CD14-positive monocyte (primary cell): ENCODE results near the gene TOLLIP. TPM values are rescaled to one million over a fixed set of nuclear protein-coding genes. Genes with fewer than 3 reads are reported as not detected.

ENCODE experiments used
- DNase-seq, 3 donors: peaks; one replicate each; pipeline ENCODE4 v3.0.0-alpha.2; 2011 to 2022
- H2AFZ ChIP-seq: 2 replicates; pipeline ENCODE4 v1.6.0; 2012; ENCODE audit warnings: mild to moderate bottlenecking, low read depth, low read length, inconsistent platforms; ENCODE audit not compliant: insufficient read depth, poor library complexity, severe bottlenecking
- H3K27ac ChIP-seq, 2 donors: 1 replicate in 1 of 2; 2 replicates in 1 of 2; pipeline ENCODE4 v1.5.1; 2012 to 2013; ENCODE audit warnings: low read length in 2 of 2, control low read depth in 1 of 2, inconsistent platforms in 1 of 2, low read depth in 1 of 2, mild to moderate bottlenecking in 1 of 2
- H3K27me3 ChIP-seq, 2 donors: one replicate each; pipeline versions ENCODE4 v1.6.0 to v1.6.1; 2011 to 2013; ENCODE audit warnings: low read length in 2 of 2; ENCODE audit not compliant: control insufficient read depth in 2 of 2, insufficient read depth in 2 of 2
- H3K36me3 ChIP-seq, 2 donors: replicated peaks in 1 of 2; 1 replicate in 1 of 2; 2 replicates in 1 of 2; pipeline versions ENCODE4 v1.5.1 to v1.6.1; 2012 to 2013; ENCODE audit warnings: low read length in 2 of 2, control low read depth in 1 of 2, inconsistent platforms in 1 of 2, mild to moderate bottlenecking in 1 of 2; ENCODE audit not compliant: insufficient read depth in 2 of 2, control insufficient read depth in 1 of 2
- H3K4me1 ChIP-seq, 2 donors: 1 replicate in 1 of 2; 2 replicates in 1 of 2; pipeline versions ENCODE4 v1.5.1 to v1.6.1; 2012 to 2013; ENCODE audit warnings: low read length in 2 of 2, control low read depth in 1 of 2, inconsistent platforms in 1 of 2, mild to moderate bottlenecking in 1 of 2, moderate library complexity in 1 of 2; ENCODE audit not compliant: insufficient read depth in 2 of 2, control insufficient read depth in 1 of 2
- H3K4me2 ChIP-seq: replicated peaks from 2 replicates; pipeline ENCODE3; 2012; ENCODE audit warnings: low read length, moderate library complexity, mild to moderate bottlenecking; ENCODE audit not compliant: poor library complexity, severe bottlenecking; ENCODE audit errors: extremely low read depth
- H3K4me3 ChIP-seq, 3 experiments: fragments of 200-600 bp in 1 of 3; sonication (generic) in 1 of 3; replicated peaks in 1 of 3; 1 replicate in 2 of 3; 2 replicates in 1 of 3; pipeline ENCODE4 v1.5.1; 2011 to 2013; ENCODE audit warnings: low read length in 3 of 3, mild to moderate bottlenecking in 3 of 3, control low read depth in 2 of 3, low read depth in 2 of 3, inconsistent platforms in 1 of 3, moderate library complexity in 1 of 3
- H3K79me2 ChIP-seq: 2 replicates; pipeline ENCODE4 v1.6.0; 2012; ENCODE audit warnings: mild to moderate bottlenecking, control low read depth, inconsistent platforms, low read length, moderate library complexity; ENCODE audit not compliant: insufficient read depth
- H3K9ac ChIP-seq: 2 replicates; pipeline ENCODE4 v1.6.0; 2017; ENCODE audit warnings: low read length, mild to moderate bottlenecking; ENCODE audit not compliant: insufficient read depth, poor library complexity, severe bottlenecking
- H3K9me3 ChIP-seq, 2 donors: replicated peaks in 1 of 2; 1 replicate in 1 of 2; 2 replicates in 1 of 2; pipeline versions ENCODE4 v1.5.1 to v1.6.1; 2012 to 2013; ENCODE audit warnings: low read length in 2 of 2, control low read depth in 1 of 2; ENCODE audit not compliant: control insufficient read depth in 1 of 2, insufficient read depth in 1 of 2
- H4K20me1 ChIP-seq: 2 replicates; pipeline ENCODE4 v1.6.0; 2012; ENCODE audit warnings: mild to moderate bottlenecking, low read length, control low read depth, moderate library complexity; ENCODE audit not compliant: insufficient read depth
- H3K27ac Mint-ChIP-seq, 7 donors: one replicate each; pipeline ENCODE4 v1.8.0; 2020; ENCODE audit warnings: mild to moderate bottlenecking in 7 of 7, mixed read lengths in 7 of 7, moderate library complexity in 6 of 7, inconsistent platforms in 2 of 7
- H3K27me3 Mint-ChIP-seq, 3 donors: one replicate each; pipeline ENCODE4 v1.8.0; 2021 to 2022; ENCODE audit warnings: low read depth in 3 of 3, mild to moderate bottlenecking in 3 of 3, mixed read lengths in 3 of 3, moderate library complexity in 3 of 3, inconsistent platforms in 1 of 3
- H3K36me3 Mint-ChIP-seq, 2 donors: one replicate each; pipeline ENCODE4 v1.8.0; 2020; ENCODE audit warnings: mixed read lengths in 2 of 2, inconsistent platforms in 1 of 2, mild to moderate bottlenecking in 1 of 2
- H3K4me1 Mint-ChIP-seq: one replicate; pipeline ENCODE4 v1.8.0; 2020; ENCODE audit warnings: mild to moderate bottlenecking, mixed read lengths
- H3K4me3 Mint-ChIP-seq, 2 donors: one replicate each; pipeline ENCODE4 v1.8.0; 2020; ENCODE audit warnings: mild to moderate bottlenecking in 2 of 2, mixed read lengths in 2 of 2, moderate library complexity in 1 of 2
- H3K9me3 Mint-ChIP-seq, 7 donors: one replicate each; pipeline ENCODE4 v1.8.0; 2020 to 2022; ENCODE audit warnings: mixed read lengths in 7 of 7, mild to moderate bottlenecking in 6 of 7, moderate library complexity in 6 of 7, inconsistent platforms in 2 of 7
- CTCF ChIP-seq: fragments of 200-600 bp; IDR thresholded peaks from one replicate; pipeline ENCODE4 v1.8.0; 2022; ENCODE audit warnings: antibody characterized with exemption, mild to moderate bottlenecking
- WGBS: methylation state at CpG from one replicate; pipeline ENCODE4 v1.1.5; 2013; ENCODE audit warnings: missing lambda C conversion rate; ENCODE audit not compliant: insufficient coverage; 5-methylcytosine and 5-hydroxymethylcytosine counted together
- intact Hi-C, 2 donors: fragments of 100-400 bp; cut with micrococcal nuclease; formaldehyde crosslinking; loops; one replicate each; pipeline versions ENCODE4 v1.15.0 to v1.15.1; 2023
- polyA plus RNA-seq, 3 donors: library from polyadenylated mRNA; depleted of rRNA in 1 of 3; unstranded in 2 of 3; stranded (reverse) in 1 of 3; fragments of 300-500 nt in 2 of 3; fragments of >200 nt in 1 of 3; fragmentation: Illumina TruSeq in 2 of 3; gene quantifications; 1 replicate in 2 of 3; 2 replicates in 1 of 3; pipeline ENCODE4 v1.2.3, GENCODE V29; 2012 to 2021

The TOLLIP gene
- polyA plus RNA-seq, 3 donors: 67.9 to 72.1 (median 71.7) TPM

- 95% methylated on average over 12 of the region's 19 CpGs for WGBS
- H3K4me1 Mint-ChIP-seq: no peaks in the 10 kb centered on the region
- H3K4me3 Mint-ChIP-seq: no peak overlapping the region
- TF ChIP-seq CTCF: no peak
- Histone ChIP-seq H3K4me3 (no peak overlapping the region), H3K9me3 (peaks cover 11 to 29% of the 10 kb centered on the region in 2 donors), H3K27me3 (no peaks in the 10 kb centered on the region), H3K4me1 (no peaks in the 10 kb centered on the region), H3K79me2 (no peaks in the 10 kb centered on the region), H4K20me1 (no peaks in the 10 kb centered on the region), H2AFZ (no peak overlapping the region), H3K9ac (no peak overlapping the region), H3K36me3 (no peaks in the 10 kb centered on the region), H3K4me2 (no peak overlapping the region), H3K27ac (no peak overlapping the region)
- no peaks in the 10 kb centered on the region for H3K36me3 Mint-ChIP-seq
- H3K27me3 Mint-ChIP-seq: peaks cover 0 to 4% (median 0%) of the 10 kb centered on the region in 3 donors
- H3K27ac Mint-ChIP-seq: no peak overlapping the region
- intact Hi-C loops: no loop called here
- H3K9me3 Mint-ChIP-seq: peaks cover 19 to 31% (median 28%) of the 10 kb centered on the region in 7 donors
- DNase-seq: no peak
Measured at GRCh38 chr11:1254733-1255132, 54.7 kb downstream of the TOLLIP start.

GRCh38 chr11:1254086-1254648, 55.3 kb downstream of the TOLLIP start:
- Histone ChIP-seq H3K4me1 (no peaks in the 10 kb centered on the region), H3K4me3 (no peak overlapping the region), H3K27ac (no peak overlapping the region), H3K9ac (no peak overlapping the region), H4K20me1 (no peaks in the 10 kb centered on the region), H3K79me2 (no peaks in the 10 kb centered on the region), H3K27me3 (no peaks in the 10 kb centered on the region), H3K36me3 (no peaks in the 10 kb centered on the region), H2AFZ (no peak overlapping the region), H3K9me3 (peaks cover 14 to 35% of the 10 kb centered on the region in 2 donors), H3K4me2 (no peak overlapping the region)
- peaks cover 22 to 35% (median 32%) of the 10 kb centered on the region in 7 donors for H3K9me3 Mint-ChIP-seq
- WGBS: 93% methylated on average over 15 of the region's 22 CpGs
- no peak for TF ChIP-seq CTCF
- peaks cover 0 to 4% (median 0%) of the 10 kb centered on the region in 3 donors for H3K27me3 Mint-ChIP-seq
- DNase-seq: no peak
- intact Hi-C loops: no loop called here
- no peak overlapping the region for H3K4me3 Mint-ChIP-seq
- no peaks in the 10 kb centered on the region for H3K4me1 Mint-ChIP-seq
- no peak overlapping the region for H3K27ac Mint-ChIP-seq
- H3K36me3 Mint-ChIP-seq: no peaks in the 10 kb centered on the region
